Keratinocyte (primary cell): Measurements from ENCODE around the gene DGKA. TPM values are rescaled to one million over a fixed set of nuclear protein-coding genes. Genes with fewer than 3 reads are reported as not detected.

Source experiments
- DNase-seq: peaks from one replicate; pipeline ENCODE4 v3.0.0-alpha.2; 2011; ENCODE audit warnings: low read depth, missing footprints, low spot score
- FAIRE-seq: peaks from 2 replicates; lab custom pipeline; 2011; peaks lifted over from hg19 to GRCh38; lab: Jason Lieb, UNC
- H2AFZ ChIP-seq: 2 replicates; pipeline ENCODE4 v1.6.0; 2012; ENCODE audit warnings: low read length, control low read depth, inconsistent platforms; ENCODE audit not compliant: control insufficient read depth
- H3K27ac ChIP-seq: 2 replicates; pipeline ENCODE4 v1.5.1; 2011; ENCODE audit warnings: low read length; ENCODE audit not compliant: control insufficient read depth, insufficient read depth
- H3K27me3 ChIP-seq: 3 replicates; pipeline ENCODE4 v1.6.0; 2011; ENCODE audit warnings: low read length; ENCODE audit not compliant: control insufficient read depth, insufficient read depth; ENCODE audit errors: extremely low read depth
- H3K36me3 ChIP-seq, 2 experiments: 2 replicates in 1 of 2; 3 replicates in 1 of 2; pipeline ENCODE4 v1.5.1; 2011; ENCODE audit warnings: low read length in 2 of 2, mild to moderate bottlenecking in 1 of 2; ENCODE audit not compliant: control insufficient read depth in 2 of 2, insufficient read depth in 2 of 2; ENCODE audit errors: extremely low read depth in 1 of 2
- H3K4me1 ChIP-seq: 3 replicates; pipeline ENCODE4 v1.5.1; 2011; ENCODE audit warnings: low read length; ENCODE audit not compliant: control insufficient read depth, insufficient read depth; ENCODE audit errors: extremely low read depth
- H3K4me2 ChIP-seq: 3 replicates; pipeline ENCODE4 v1.6.0; 2011; ENCODE audit warnings: low read depth, low read length; ENCODE audit not compliant: control insufficient read depth, insufficient read depth; ENCODE audit errors: extremely low read depth
- H3K4me3 ChIP-seq, 3 experiments: fragments of 200-600 bp in 1 of 3; sonication (generic) in 1 of 3; 2 replicates in 2 of 3; 3 replicates in 1 of 3; pipeline ENCODE4 v1.5.1; 2011 to 2016; ENCODE audit warnings: low read length in 3 of 3, mild to moderate bottlenecking in 3 of 3, control low read depth in 2 of 3, inconsistent platforms in 1 of 3, low read depth in 1 of 3, mixed read lengths in 1 of 3, mixed run types in 1 of 3, moderate library complexity in 1 of 3; ENCODE audit not compliant: control insufficient read depth in 2 of 3, insufficient read depth in 2 of 3; ENCODE audit errors: extremely low read depth in 1 of 3
- H3K79me2 ChIP-seq: 2 replicates; pipeline ENCODE4 v1.6.0; 2012; ENCODE audit warnings: low read length; ENCODE audit not compliant: control insufficient read depth, insufficient read depth
- H3K9ac ChIP-seq: 3 replicates; pipeline ENCODE4 v1.6.0; 2011; ENCODE audit warnings: low read length; ENCODE audit not compliant: control insufficient read depth, insufficient read depth; ENCODE audit errors: extremely low read depth
- H3K9me1 ChIP-seq: 3 replicates; pipeline ENCODE4 v1.6.0; 2011; ENCODE audit warnings: low read length; ENCODE audit not compliant: control insufficient read depth, insufficient read depth; ENCODE audit errors: extremely low read depth
- H3K9me3 ChIP-seq: 2 replicates; pipeline ENCODE4 v1.5.1; 2012; ENCODE audit warnings: low read depth, low read length; ENCODE audit not compliant: control insufficient read depth
- H4K20me1 ChIP-seq: 3 replicates; pipeline ENCODE4 v1.6.0; 2011; ENCODE audit warnings: low read length; ENCODE audit not compliant: control insufficient read depth, insufficient read depth; ENCODE audit errors: extremely low read depth
- CTCF ChIP-seq, 3 experiments: IDR thresholded peaks in 1 of 3; conservative IDR thresholded peaks in 1 of 3; optimal IDR thresholded peaks in 1 of 3; 2 replicates in 2 of 3; 3 replicates in 1 of 3; pipeline versions ENCODE3 to v1.5.1; 2011; ENCODE audit warnings: low read length in 3 of 3, mild to moderate bottlenecking in 3 of 3, moderate library complexity in 2 of 3, control low read depth in 1 of 3, inconsistent platforms in 1 of 3; ENCODE audit not compliant: insufficient read depth in 2 of 3; ENCODE audit errors: extremely low read depth in 1 of 3
- EZH2 ChIP-seq: IDR thresholded peaks from one replicate; pipeline ENCODE4 v1.6.1; 2012; ENCODE audit warnings: inconsistent platforms, mild to moderate bottlenecking, low read length, moderate library complexity
- dilution Hi-C: fragments of 300-500 bp; cut with MboI; formaldehyde crosslinking; loops from one replicate; pipeline ENCODE4 v1.7.0; 2020; ENCODE audit warnings: low sequenced_read_pairs; ENCODE audit not compliant: extremely low pct_ligation_motif_present
- polyA plus RNA-seq, 5 experiments: library from polyadenylated mRNA; depleted of rRNA in 3 of 5; stranded (reverse) in 3 of 5; stranded (forward) in 1 of 5; unstranded in 1 of 5; fragments of >200 nt; gene quantifications; 1 replicate in 1 of 5; 2 replicates in 3 of 5; 3 replicates in 1 of 5; pipeline versions ENCODE4 v1.2.1 to v1.2.3, GENCODE V29; 2011 to 2012; ENCODE audit warnings: missing spikeins in 2 of 5, low read depth in 1 of 5, low replicate concordance in 1 of 5

DGKA gene
- polyA plus RNA-seq, 1 donor (not counting 4 experiments of a cell fraction or from before 2014, with no cell fraction given) = 174 TPM

GRCh38 chr12:55972456-55972855 is 41.5 kb downstream of the DGKA start:
- peaks cover 0 to 28% of the 10 kb centered on the region in 2 experiments for H3K36me3 ChIP-seq
- FAIRE-seq (no peak), DNase-seq (no peak)
- TF ChIP-seq EZH2 = no peak
- TF ChIP-seq CTCF (optimal IDR thresholded peaks at IDR 0.05 in 1 of 3, IDR thresholded peaks at IDR 0.05 in 1 of 3, conservative IDR thresholded peaks at IDR 0.05 in 1 of 3; ENCODE audit: extremely low read depth in 1 of 3, insufficient read depth in 2 of 3, low read length in 3 of 3) = no peak
- H3K9me1 ChIP-seq = no peaks in the 10 kb centered on the region
- peak overlapping the region; percentile 90 for H3K9ac ChIP-seq
- H4K20me1 ChIP-seq = peaks cover 2% of the 10 kb centered on the region
- peak overlapping the region; percentile 99 for H3K4me2 ChIP-seq
- H3K27me3 ChIP-seq = no peaks in the 10 kb centered on the region
- peak overlapping the region; percentile 81 for H2AFZ ChIP-seq
- dilution Hi-C loops = no loop called here
- no peaks in the 10 kb centered on the region for H3K9me3 ChIP-seq
- H3K79me2 ChIP-seq = peaks cover 37% of the 10 kb centered on the region
- H3K4me3 ChIP-seq = peak overlapping the region; percentile 50 to 98 (median 78)
- H3K27ac ChIP-seq = peak overlapping the region; percentile 93
- peaks cover 31% of the 10 kb centered on the region for H3K4me1 ChIP-seq

- peak overlapping the region; percentile 81 for H2AFZ ChIP-seq
- dilution Hi-C loops = no loop called here
Measured at GRCh38 chr12:55972911-55973598, 42.1 kb downstream of the DGKA start.

More at GRCh38 chr12:55972911-55973598, 42.1 kb downstream of the DGKA start:
- H3K36me3 ChIP-seq = peaks cover 0 to 31% of the 10 kb centered on the region in 2 experiments
- no peak for DNase-seq
- no peak for FAIRE-seq
- peaks cover 2% of the 10 kb centered on the region for H4K20me1 ChIP-seq
- peak overlapping the region; percentile 93 for H3K27ac ChIP-seq
- H3K9me3 ChIP-seq = no peaks in the 10 kb centered on the region
- H3K9ac ChIP-seq = peak overlapping the region; percentile 90
- peaks cover 39% of the 10 kb centered on the region for H3K79me2 ChIP-seq
- TF ChIP-seq CTCF (optimal IDR thresholded peaks at IDR 0.05 in 1 of 3, IDR thresholded peaks at IDR 0.05 in 1 of 3, conservative IDR thresholded peaks at IDR 0.05 in 1 of 3; ENCODE audit: extremely low read depth in 1 of 3, insufficient read depth in 2 of 3, low read length in 3 of 3) (no peak), EZH2 (no peak)
- no peaks in the 10 kb centered on the region for H3K9me1 ChIP-seq
- no peaks in the 10 kb centered on the region for H3K27me3 ChIP-seq
- peaks cover 25% of the 10 kb centered on the region for H3K4me1 ChIP-seq
- peak overlapping the region; percentile 50 to 98 (median 78) for H3K4me3 ChIP-seq
- peak overlapping the region; percentile 99 for H3K4me2 ChIP-seq
